Activated naive CD8-positive, alpha-beta T cell treated with anti-CD3 and anti-CD28 coated beads, Interleukin-2, amount 10 ng/mL, durations not matched to agents 7 days and 5 days (primary cell): ENCODE measurements around the gene SDC3. TPM values are rescaled to one million over a fixed set of nuclear protein-coding genes. Genes with fewer than 3 reads are reported as not detected.

Source experiments
- ATAC-seq: fragments of 150-1000 bp; cut with Tn5 transposase; one replicate; pipeline ENCODE4 v1.10.0; 2021; ENCODE audit warnings: low read depth, moderate library complexity
- POLR2A ChIA-PET: fragments of 350-600 bp; sonication (Branson Sonifier 250); formaldehyde crosslinking; loops from one replicate; lab custom pipeline; 2021; ENCODE audit warnings: antibody characterized with exemption; lab: Charles Lee
- DNase-seq: peaks from one replicate; pipeline ENCODE4 v3.0.0; 2021
- H3K27ac Mint-ChIP-seq: one replicate; pipeline ENCODE4 v1.8.0; 2022; ENCODE audit warnings: mild to moderate bottlenecking, mixed read lengths
- H3K27me3 Mint-ChIP-seq: one replicate; pipeline ENCODE4 v1.8.0; 2022; ENCODE audit warnings: mild to moderate bottlenecking, moderate library complexity, mixed read lengths
- H3K36me3 Mint-ChIP-seq: one replicate; pipeline ENCODE4 v1.8.0; 2021; ENCODE audit warnings: mild to moderate bottlenecking, mixed read lengths
- H3K4me1 Mint-ChIP-seq: one replicate; pipeline ENCODE4 v1.8.0; 2021; ENCODE audit warnings: mixed read lengths
- H3K4me3 Mint-ChIP-seq: one replicate; pipeline ENCODE4 v1.8.0; 2022; ENCODE audit warnings: mild to moderate bottlenecking, moderate library complexity, mixed read lengths
- H3K9me3 Mint-ChIP-seq: one replicate; pipeline ENCODE4 v1.8.0; 2021; ENCODE audit warnings: mixed read lengths
- total RNA-seq, 2 experiments: library from RNA; stranded (reverse); gene quantifications; one replicate each; pipeline ENCODE4 v1.2.3, GENCODE V29; 2021

Gene SDC3
- total RNA-seq, 2 experiments from 2014 or later: 0.51 to 0.55 TPM

- Mint-ChIP-seq H3K9me3 (no peaks in the 10 kb centered on the region), H3K27ac (no peak overlapping the region), H3K4me3 (no peak overlapping the region), H3K27me3 (peaks cover 29% of the 10 kb centered on the region), H3K4me1 (no peaks in the 10 kb centered on the region), H3K36me3 (no peaks in the 10 kb centered on the region)
- ATAC-seq (no peak), DNase-seq (no peak)
- POLR2A ChIA-PET: no interaction called here
Measured at GRCh38 chr1:30886710-30887428, 21.7 kb downstream of the SDC3 start.

GRCh38 chr1:30885570-30886522 lies 22.7 kb downstream of the SDC3 start:
- ATAC-seq (no peak), DNase-seq (no peak)
- Mint-ChIP-seq H3K36me3 (no peaks in the 10 kb centered on the region), H3K9me3 (no peaks in the 10 kb centered on the region), H3K4me1 (no peaks in the 10 kb centered on the region), H3K4me3 (no peak overlapping the region), H3K27ac (no peak overlapping the region), H3K27me3 (peaks cover 31% of the 10 kb centered on the region)
- POLR2A ChIA-PET: interaction anchor here (0.7 kb wide), 1 partner anchor 84 kb away, joined by 3 read pairs; no protein-coding TSS in a partner anchor

GRCh38 chr1:30884723-30885122 lies 23.8 kb downstream of the SDC3 start:
- peaks cover 33% of the 10 kb centered on the region for H3K27me3 Mint-ChIP-seq
- H3K36me3 Mint-ChIP-seq: no peaks in the 10 kb centered on the region
- H3K4me3 Mint-ChIP-seq: no peak overlapping the region
- H3K27ac Mint-ChIP-seq: no peak overlapping the region
- no peaks in the 10 kb centered on the region for H3K4me1 Mint-ChIP-seq
- H3K9me3 Mint-ChIP-seq: no peaks in the 10 kb centered on the region
- no peak for ATAC-seq
- POLR2A ChIA-PET: no interaction called here
- no peak for DNase-seq

GRCh38 chr1:30883389-30884172 lies 25.0 kb downstream of the SDC3 start:
- Mint-ChIP-seq H3K4me3 (no peak overlapping the region), H3K4me1 (no peaks in the 10 kb centered on the region), H3K9me3 (no peaks in the 10 kb centered on the region), H3K27me3 (peaks cover 38% of the 10 kb centered on the region), H3K36me3 (no peaks in the 10 kb centered on the region), H3K27ac (no peak overlapping the region)
- DNase-seq (no peak), ATAC-seq (no peak)
- POLR2A ChIA-PET: no interaction called here

GRCh38 chr1:30882678-30883388 lies 25.7 kb downstream of the SDC3 start:
- Mint-ChIP-seq H3K9me3 (no peaks in the 10 kb centered on the region), H3K27me3 (peaks cover 45% of the 10 kb centered on the region), H3K4me1 (no peaks in the 10 kb centered on the region), H3K36me3 (no peaks in the 10 kb centered on the region), H3K27ac (no peak overlapping the region), H3K4me3 (no peak overlapping the region)
- DNase-seq (no peak), ATAC-seq (no peak)
- POLR2A ChIA-PET: no interaction called here

GRCh38 chr1:30881319-30882181 lies 27.0 kb downstream of the SDC3 start:
- no peaks in the 10 kb centered on the region for H3K9me3 Mint-ChIP-seq
- ATAC-seq: no peak
- H3K4me3 Mint-ChIP-seq: no peak overlapping the region
- H3K36me3 Mint-ChIP-seq: no peaks in the 10 kb centered on the region
- POLR2A ChIA-PET: no interaction called here
- no peaks in the 10 kb centered on the region for H3K4me1 Mint-ChIP-seq
- peaks cover 47% of the 10 kb centered on the region for H3K27me3 Mint-ChIP-seq
- no peak overlapping the region for H3K27ac Mint-ChIP-seq
- no peak for DNase-seq

GRCh38 chr1:30880678-30881318 lies 27.8 kb downstream of the SDC3 start:
- peaks cover 46% of the 10 kb centered on the region for H3K27me3 Mint-ChIP-seq
- DNase-seq (no peak), ATAC-seq (no peak)
- H3K9me3 Mint-ChIP-seq: no peaks in the 10 kb centered on the region
- POLR2A ChIA-PET: no interaction called here
- H3K27ac Mint-ChIP-seq: no peak overlapping the region
- H3K36me3 Mint-ChIP-seq: no peaks in the 10 kb centered on the region
- H3K4me3 Mint-ChIP-seq: no peak overlapping the region
- no peaks in the 10 kb centered on the region for H3K4me1 Mint-ChIP-seq

- no peak for ATAC-seq
- no peaks in the 10 kb centered on the region for H3K4me1 Mint-ChIP-seq
Measured at GRCh38 chr1:30879940-30880677, 28.4 kb downstream of the SDC3 start.

GRCh38 chr1:30879126-30879786 lies 29.3 kb downstream of the SDC3 start:
- DNase-seq: no peak
- ATAC-seq: no peak
- no peak overlapping the region for H3K4me3 Mint-ChIP-seq
- H3K9me3 Mint-ChIP-seq: no peaks in the 10 kb centered on the region
- POLR2A ChIA-PET: no interaction called here
- H3K27ac Mint-ChIP-seq: no peak overlapping the region
- peaks cover 42% of the 10 kb centered on the region for H3K27me3 Mint-ChIP-seq
- H3K36me3 Mint-ChIP-seq: no peaks in the 10 kb centered on the region
- no peaks in the 10 kb centered on the region for H3K4me1 Mint-ChIP-seq

More at GRCh38 chr1:30879940-30880677, 28.4 kb downstream of the SDC3 start:
- Mint-ChIP-seq H3K27ac (no peak overlapping the region), H3K36me3 (no peaks in the 10 kb centered on the region), H3K9me3 (no peaks in the 10 kb centered on the region), H3K4me3 (no peak overlapping the region), H3K27me3 (peaks cover 46% of the 10 kb centered on the region)
- POLR2A ChIA-PET: no interaction called here
- DNase-seq: no peak

GRCh38 chr1:30878559-30878958 lies 30.0 kb downstream of the SDC3 start:
- no peak overlapping the region for H3K27ac Mint-ChIP-seq
- DNase-seq: no peak
- peaks cover 3% of the 10 kb centered on the region for H3K9me3 Mint-ChIP-seq
- no peak overlapping the region for H3K4me3 Mint-ChIP-seq
- ATAC-seq: no peak
- H3K4me1 Mint-ChIP-seq: no peaks in the 10 kb centered on the region
- POLR2A ChIA-PET: no interaction called here
- H3K27me3 Mint-ChIP-seq: peaks cover 41% of the 10 kb centered on the region
- no peaks in the 10 kb centered on the region for H3K36me3 Mint-ChIP-seq

- Mint-ChIP-seq H3K4me3 (no peak overlapping the region), H3K4me1 (no peaks in the 10 kb centered on the region), H3K27me3 (peaks cover 38% of the 10 kb centered on the region), H3K27ac (no peak overlapping the region), H3K36me3 (no peaks in the 10 kb centered on the region), H3K9me3 (peaks cover 5% of the 10 kb centered on the region)
- DNase-seq (no peak), ATAC-seq (no peak)
- POLR2A ChIA-PET: no interaction called here
Measured at GRCh38 chr1:30878016-30878415, 30.5 kb downstream of the SDC3 start.
